T-cell (primary cell): ENCODE results near the gene LINC01488. TPM values are rescaled to one million over a fixed set of nuclear protein-coding genes. Genes with fewer than 3 reads are reported as not detected.

Source experiments
- ATAC-seq, 4 experiments: fragments of 200-7000 bp in 3 of 4; fragments of 150-1000 bp in 1 of 4; cut with Tn5 transposase; replicated peaks in 1 of 4; 1 replicate in 3 of 4; 2 replicates in 1 of 4; pipeline ENCODE4 v1.10.0; 2021; ENCODE audit warnings: moderate library complexity in 3 of 4, mild to moderate bottlenecking in 2 of 4, moderate number of reproducible peaks in 1 of 4
- CTCF ChIA-PET, 2 donors: fragments of 300-600 bp; sonication (Branson Sonifier 250); formaldehyde crosslinking; loops; one replicate each; lab custom pipeline; 2022; ENCODE audit warnings: antibody characterized with exemption in 2 of 2; lab: Charles Lee
- POLR2A ChIA-PET, 2 donors: fragments of 300-600 bp; sonication (Branson Sonifier 250); formaldehyde crosslinking; loops; one replicate each; lab custom pipeline; 2022; ENCODE audit warnings: antibody characterized with exemption in 2 of 2; lab: Charles Lee
- DNase-seq, 35 experiments: peaks; one replicate each; pipeline versions ENCODE4 v3.0.0 to v3.0.0-alpha.2; 2013 to 2023
- H3K27ac ChIP-seq: one replicate; pipeline ENCODE4 v1.5.1; 2013; ENCODE audit warnings: low read length
- H3K27me3 ChIP-seq, 2 experiments: replicated peaks in 1 of 2; 1 replicate in 1 of 2; 2 replicates in 1 of 2; pipeline versions ENCODE4 v1.6.1 to v1.7.0; 2013; ENCODE audit warnings: low read length in 1 of 2, mixed read lengths in 1 of 2; ENCODE audit not compliant: control insufficient read depth in 2 of 2, insufficient read depth in 2 of 2; ENCODE audit errors: extremely low read depth in 1 of 2
- H3K36me3 ChIP-seq, 2 donors: 1 replicate in 1 of 2; 2 replicates in 1 of 2; pipeline versions ENCODE4 v1.6.1 to v1.7.0; 2013; ENCODE audit warnings: low read length in 1 of 2; ENCODE audit not compliant: control insufficient read depth in 2 of 2, insufficient read depth in 1 of 2; ENCODE audit errors: extremely low read depth in 1 of 2
- H3K4me1 ChIP-seq, 2 experiments: 1 replicate in 1 of 2; 2 replicates in 1 of 2; pipeline versions ENCODE4 v1.6.1 to v1.7.0; 2013; ENCODE audit warnings: low read length in 2 of 2, mixed read lengths in 1 of 2; ENCODE audit not compliant: insufficient read depth in 2 of 2, control insufficient read depth in 1 of 2; ENCODE audit errors: extremely low read depth in 1 of 2
- H3K4me3 ChIP-seq, 2 donors: 1 replicate in 1 of 2; 2 replicates in 1 of 2; pipeline versions ENCODE4 v1.5.1 to v1.7.0; 2013; ENCODE audit warnings: mild to moderate bottlenecking in 2 of 2, low read length in 1 of 2, moderate library complexity in 1 of 2; ENCODE audit not compliant: control insufficient read depth in 1 of 2; ENCODE audit errors: extremely low read depth in 1 of 2
- H3K9me3 ChIP-seq: 2 replicates; pipeline ENCODE4 v1.7.0; 2013
- H3K27ac Mint-ChIP-seq, 2 donors: one replicate each; pipeline ENCODE4 v1.8.0; 2020 to 2021; ENCODE audit warnings: mild to moderate bottlenecking in 2 of 2, mixed read lengths in 2 of 2
- H3K27me3 Mint-ChIP-seq, 2 donors: one replicate each; pipeline ENCODE4 v1.8.0; 2021 to 2022; ENCODE audit warnings: mixed read lengths in 2 of 2
- H3K36me3 Mint-ChIP-seq: one replicate; pipeline ENCODE4 v1.8.0; 2021; ENCODE audit warnings: mixed read lengths
- H3K4me1 Mint-ChIP-seq, 3 donors: one replicate each; pipeline ENCODE4 v1.8.0; 2020 to 2022; ENCODE audit warnings: mixed read lengths in 3 of 3, mild to moderate bottlenecking in 1 of 3
- H3K4me3 Mint-ChIP-seq, 3 donors: one replicate each; pipeline ENCODE4 v1.8.0; 2020 to 2022; ENCODE audit warnings: mild to moderate bottlenecking in 3 of 3, mixed read lengths in 3 of 3, moderate library complexity in 3 of 3
- H3K9me3 Mint-ChIP-seq, 3 donors: one replicate each; pipeline ENCODE4 v1.8.0; 2020 to 2022; ENCODE audit warnings: mixed read lengths in 3 of 3
- WGBS: methylation state at CpG from one replicate; pipeline ENCODE4 v1.1.5; 2013; ENCODE audit warnings: missing lambda C conversion rate; ENCODE audit not compliant: insufficient coverage; 5-methylcytosine and 5-hydroxymethylcytosine counted together
- total RNA-seq, 35 experiments: library from RNA in 6 of 35; stranded (reverse) in 6 of 35; fragments of 120-200 nt in 1 of 35; gene quantifications; one replicate each; pipeline versions ENCODE4 v1.2.1 to v1.2.4 and lab custom pipeline; 2013 to 2026

The LINC01488 gene
- total RNA-seq, 5 donors from 2014 or later (not counting 1 experiment from before 2014, with no cell fraction given), result not detected

- Histone ChIP-seq H3K4me1 (no peaks in the 10 kb centered on the region), H3K36me3 (no peaks in the 10 kb centered on the region), H3K27me3 (peaks cover 0 to 39% of the 10 kb centered on the region in 2 experiments), H3K4me3 (no peak overlapping the region), H3K9me3 (no peaks in the 10 kb centered on the region), H3K27ac (no peak overlapping the region)
- no peak overlapping the region for H3K4me3 Mint-ChIP-seq
- WGBS, result 86% methylated on average over 14 of the region's 26 CpGs
- no peak overlapping the region for H3K27ac Mint-ChIP-seq
- H3K36me3 Mint-ChIP-seq, result no peaks in the 10 kb centered on the region
- H3K27me3 Mint-ChIP-seq, result peaks cover 6 to 20% of the 10 kb centered on the region in 2 donors
- ChIA-PET CTCF (interaction anchor here in 1 of 2 donors (0.6 kb wide), 1 partner anchor 296 kb away, joined by 4 read pairs; no protein-coding TSS in a partner anchor), POLR2A (no interaction called here)
- H3K9me3 Mint-ChIP-seq, result peaks cover 0 to 6% (median 4%) of the 10 kb centered on the region in 3 donors
- ATAC-seq, result no peak
- DNase-seq, result no peak
- peaks cover 0 to 5% (median 2%) of the 10 kb centered on the region in 3 donors for H3K4me1 Mint-ChIP-seq
Observed at GRCh38 chr11:69501891-69502860, 20.7 kb downstream of the LINC01488 start.

GRCh38 chr11:69504127-69504526, 22.7 kb downstream of the LINC01488 start:
- Mint-ChIP-seq H3K4me3 (no peak overlapping the region), H3K36me3 (no peaks in the 10 kb centered on the region), H3K27me3 (peaks cover 6 to 28% of the 10 kb centered on the region in 2 donors), H3K4me1 (peaks cover 4 to 11% (median 4%) of the 10 kb centered on the region in 3 donors), H3K9me3 (peaks cover 0 to 6% (median 4%) of the 10 kb centered on the region in 3 donors), H3K27ac (no peak overlapping the region)
- Histone ChIP-seq H3K4me1 (no peaks in the 10 kb centered on the region), H3K36me3 (no peaks in the 10 kb centered on the region), H3K9me3 (no peaks in the 10 kb centered on the region), H3K27ac (no peak overlapping the region), H3K4me3 (no peak overlapping the region), H3K27me3 (peaks cover 0 to 34% of the 10 kb centered on the region in 2 experiments)
- 84% methylated on average over 3 of the region's 9 CpGs for WGBS
- ChIA-PET POLR2A (no interaction called here), CTCF (no interaction called here)
- ATAC-seq (no peak), DNase-seq (no peak)

- Mint-ChIP-seq H3K9me3 (peaks cover 0 to 6% (median 4%) of the 10 kb centered on the region in 3 donors), H3K36me3 (no peaks in the 10 kb centered on the region), H3K4me1 (peaks cover 6 to 15% (median 6%) of the 10 kb centered on the region in 3 donors), H3K27me3 (peaks cover 6 to 28% of the 10 kb centered on the region in 2 donors), H3K4me3 (no peak overlapping the region), H3K27ac (no peak overlapping the region)
- H3K27me3 ChIP-seq, result peaks cover 0 to 35% of the 10 kb centered on the region in 2 experiments
- H3K4me3 ChIP-seq, result no peak overlapping the region
- no peak overlapping the region for H3K27ac ChIP-seq
- WGBS, result 74% methylated on average over 7 of the region's 10 CpGs
- ChIA-PET POLR2A (no interaction called here), CTCF (no interaction called here)
- H3K36me3 ChIP-seq, result no peaks in the 10 kb centered on the region
- no peaks in the 10 kb centered on the region for H3K4me1 ChIP-seq
- ATAC-seq (no peak), DNase-seq (no peak)
- H3K9me3 ChIP-seq, result no peaks in the 10 kb centered on the region
Observed at GRCh38 chr11:69504576-69505335, 23.3 kb downstream of the LINC01488 start.

- POLR2A ChIA-PET, result no interaction called here
- H3K36me3 Mint-ChIP-seq, result no peaks in the 10 kb centered on the region
Observed at GRCh38 chr11:69508974-69509373, 27.5 kb downstream of the LINC01488 start.

GRCh38 chr11:69509381-69509780, 27.9 kb downstream of the LINC01488 start:
- no peak overlapping the region for H3K4me3 Mint-ChIP-seq
- no peak overlapping the region for H3K27ac ChIP-seq
- H3K36me3 Mint-ChIP-seq, result no peaks in the 10 kb centered on the region
- no peaks in the 10 kb centered on the region for H3K9me3 ChIP-seq
- H3K4me1 ChIP-seq, result no peaks in the 10 kb centered on the region
- CTCF ChIA-PET, result no interaction called here
- H3K36me3 ChIP-seq, result no peaks in the 10 kb centered on the region
- H3K4me1 Mint-ChIP-seq, result peaks cover 6 to 10% (median 6%) of the 10 kb centered on the region in 3 donors
- DNase-seq, result no peak
- H3K27me3 ChIP-seq, result peaks cover 0 to 43% of the 10 kb centered on the region in 2 experiments
- no peak for ATAC-seq
- H3K4me3 ChIP-seq, result no peak overlapping the region
- POLR2A ChIA-PET, result no interaction called here
- H3K9me3 Mint-ChIP-seq, result peaks cover 0 to 6% (median 4%) of the 10 kb centered on the region in 3 donors
- H3K27me3 Mint-ChIP-seq, result peaks cover 12 to 21% of the 10 kb centered on the region in 2 donors
- 82% methylated on average over 7 of the region's 7 CpGs for WGBS
- no peak overlapping the region for H3K27ac Mint-ChIP-seq

More at GRCh38 chr11:69508974-69509373, 27.5 kb downstream of the LINC01488 start:
- Mint-ChIP-seq H3K9me3 (peaks cover 0 to 6% (median 4%) of the 10 kb centered on the region in 3 donors), H3K4me3 (no peak overlapping the region), H3K27ac (no peak overlapping the region), H3K4me1 (peaks cover 6 to 10% (median 6%) of the 10 kb centered on the region in 3 donors), H3K27me3 (peaks cover 11 to 18% of the 10 kb centered on the region in 2 donors)
- H3K4me3 ChIP-seq, result no peak overlapping the region
- H3K4me1 ChIP-seq, result no peaks in the 10 kb centered on the region
- peaks cover 0 to 43% of the 10 kb centered on the region in 2 experiments for H3K27me3 ChIP-seq
- no peaks in the 10 kb centered on the region for H3K36me3 ChIP-seq
- H3K27ac ChIP-seq, result no peak overlapping the region
- WGBS, result 14% methylated on average over 2 of the region's 5 CpGs
- CTCF ChIA-PET, result no interaction called here
- DNase-seq (no peak), ATAC-seq (peak in 1 of 4 experiments; percentile 47)
- no peaks in the 10 kb centered on the region for H3K9me3 ChIP-seq

DNA sequence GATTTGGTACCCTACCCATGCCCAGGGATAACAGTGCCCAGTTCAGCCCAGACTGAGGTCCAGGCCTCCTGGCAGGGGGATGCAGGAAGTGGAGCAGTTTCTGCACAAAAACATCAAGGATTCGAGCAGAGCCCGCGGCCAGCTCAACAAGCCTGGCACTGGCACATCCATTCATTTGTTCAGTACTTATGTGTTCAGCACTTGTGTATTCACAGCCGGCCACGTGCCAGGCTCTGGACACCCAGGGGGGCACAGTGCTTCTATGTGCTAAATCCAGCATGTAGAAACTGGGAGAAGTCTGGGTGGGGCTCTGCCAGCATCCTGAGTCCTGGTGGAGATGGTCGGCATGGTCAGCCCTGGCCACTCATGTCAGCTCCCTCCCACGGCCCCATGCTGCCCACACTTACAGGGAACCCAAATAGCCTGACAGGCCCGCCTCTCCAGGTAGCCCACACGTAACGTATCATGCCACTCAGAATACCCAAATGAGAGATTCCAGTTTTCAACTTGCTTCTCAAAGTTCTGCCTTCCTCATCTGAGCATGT, 28.5 kb downstream of the LINC01488 start:
- Mint-ChIP-seq H3K4me1 (peaks cover 6 to 10% (median 6%) of the 10 kb centered on the region in 3 donors), H3K9me3 (peaks cover 0 to 6% (median 4%) of the 10 kb centered on the region in 3 donors), H3K36me3 (no peaks in the 10 kb centered on the region), H3K27me3 (peaks cover 11 to 21% of the 10 kb centered on the region in 2 donors), H3K4me3 (no peak overlapping the region), H3K27ac (no peak overlapping the region)
- Histone ChIP-seq H3K9me3 (no peaks in the 10 kb centered on the region), H3K4me1 (no peaks in the 10 kb centered on the region), H3K36me3 (no peaks in the 10 kb centered on the region), H3K27ac (no peak overlapping the region), H3K4me3 (no peak overlapping the region), H3K27me3 (peaks cover 0 to 38% of the 10 kb centered on the region in 2 experiments)
- ATAC-seq (no peak), DNase-seq (no peak)
- POLR2A ChIA-PET, result no interaction called here
- CTCF ChIA-PET, result no interaction called here
- WGBS, result 89% methylated on average over 10 of the region's 10 CpGs
